HG03139 (cell line): ENCODE data around the gene ADAMTS3.

Experiments used
- ATAC-seq: cut with Tn5 transposase; IDR thresholded peaks from one replicate; pipeline ENCODE4 v1.9.1; 2021; ENCODE audit not compliant: unreplicated experiment

ADAMTS3 gene

GRCh38 chr4:72568959-72569718, at the start of gene ADAMTS3:
ADAMTS3 (minus strand) TSS chr4:72569221; CDS start chr4:72568762, 459 bp downstream.
- no peak for ATAC-seq

- ATAC-seq, result no peak
Measured at GRCh38 chr4:72613959-72614358, 44.9 kb upstream of the ADAMTS3 start.

GRCh38 chr4:72606751-72607150, 37.7 kb upstream of the ADAMTS3 start:
- ATAC-seq, result no peak

GRCh38 chr4:72604324-72604723, 35.3 kb upstream of the ADAMTS3 start:
- no peak for ATAC-seq

- no peak for ATAC-seq
Measured at GRCh38 chr4:72602396-72603376, 33.7 kb upstream of the ADAMTS3 start.

GRCh38 chr4:72591547-72592454, 22.8 kb upstream of the ADAMTS3 start:
- ATAC-seq, result no peak

- no peak for ATAC-seq
Measured at GRCh38 chr4:72587334-72587733, 18.3 kb upstream of the ADAMTS3 start.

GRCh38 chr4:72582853-72583252, 13.8 kb upstream of the ADAMTS3 start:
- no peak for ATAC-seq

- no peak for ATAC-seq
Measured at GRCh38 chr4:72577211-72577610, 8.2 kb upstream of the ADAMTS3 start.

GRCh38 chr4:72571337-72571736, 2.3 kb upstream of the ADAMTS3 start:
- no peak for ATAC-seq

- ATAC-seq, result no peak
Measured at GRCh38 chr4:72569719-72570235, 756 bp upstream of the ADAMTS3 start.

- peak; percentile 62 for ATAC-seq
Measured at GRCh38 chr4:72567821-72568675, 973 bp downstream of the ADAMTS3 start.

GRCh38 chr4:72567036-72567435, 2.0 kb downstream of the ADAMTS3 start:
- no peak for ATAC-seq

- no peak for ATAC-seq
Measured at GRCh38 chr4:72566464-72566972, 2.5 kb downstream of the ADAMTS3 start.

GRCh38 chr4:72564789-72565188, 4.2 kb downstream of the ADAMTS3 start:
- no peak for ATAC-seq

GRCh38 chr4:72564184-72564583, 4.8 kb downstream of the ADAMTS3 start:
- ATAC-seq, result no peak

GRCh38 chr4:72558655-72559054, 10.4 kb downstream of the ADAMTS3 start:
- no peak for ATAC-seq

- ATAC-seq, result no peak
Measured at GRCh38 chr4:72557021-72557420, 12.0 kb downstream of the ADAMTS3 start.

- ATAC-seq, result no peak
Measured at GRCh38 chr4:72555377-72555831, 13.6 kb downstream of the ADAMTS3 start.
